ENCODE data around the gene SNRPA1.
"Not testable (repeated sequence)": the region's sequence is repeated elsewhere in the genome, so short reads cannot be mapped to it uniquely, and the experiment has no call there.

Gene SNRPA1

DNA sequence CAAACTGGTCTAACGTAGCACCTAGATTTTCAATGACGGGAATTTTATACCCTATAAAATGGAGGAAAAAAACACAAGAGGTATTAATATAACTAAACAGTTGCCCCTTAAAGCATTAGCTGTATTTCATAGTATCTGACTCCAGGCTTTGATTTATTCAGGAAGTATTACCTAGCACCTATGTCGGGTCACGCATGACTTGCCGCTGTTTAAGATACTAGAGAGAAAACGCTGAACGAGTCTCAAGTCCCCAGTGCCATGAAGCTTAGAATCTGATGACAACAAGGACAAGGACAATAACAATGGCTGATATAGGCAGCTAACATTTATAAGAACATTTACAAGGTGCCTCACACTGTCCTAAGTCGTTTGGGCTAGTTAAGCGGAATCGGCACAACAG, 1.9 kb downstream of the SNRPA1 start:
- no peak for DNase-seq

- DNase-seq, result no peak
These were observed 6.0 kb downstream of the SNRPA1 start for GRCh38 chr15:101288905-101289513.

DNA sequence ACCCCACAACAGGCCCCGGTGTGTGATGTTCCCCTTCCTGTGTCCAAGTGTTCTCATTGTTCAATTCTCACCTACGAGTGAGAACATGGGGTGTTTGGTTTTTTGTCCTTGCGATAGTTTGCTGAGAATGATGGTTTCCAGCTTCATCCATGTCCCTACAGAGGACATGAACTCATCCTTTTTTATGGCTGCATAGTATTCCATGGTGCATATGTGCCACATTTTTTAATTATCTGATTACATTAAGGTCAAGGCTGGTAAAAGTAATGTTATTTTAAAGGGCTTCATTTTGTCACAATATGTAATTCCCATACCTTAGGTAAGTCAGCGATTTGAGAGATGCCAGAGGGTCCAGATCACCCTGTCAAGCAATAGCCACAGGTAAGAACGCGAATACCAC, 7.7 kb downstream of the SNRPA1 start:
- DNase-seq, result not testable (repeated sequence)

- no peak for DNase-seq
These were observed 8.5 kb downstream of the SNRPA1 start for GRCh38 chr15:101286471-101287114.

DNA sequence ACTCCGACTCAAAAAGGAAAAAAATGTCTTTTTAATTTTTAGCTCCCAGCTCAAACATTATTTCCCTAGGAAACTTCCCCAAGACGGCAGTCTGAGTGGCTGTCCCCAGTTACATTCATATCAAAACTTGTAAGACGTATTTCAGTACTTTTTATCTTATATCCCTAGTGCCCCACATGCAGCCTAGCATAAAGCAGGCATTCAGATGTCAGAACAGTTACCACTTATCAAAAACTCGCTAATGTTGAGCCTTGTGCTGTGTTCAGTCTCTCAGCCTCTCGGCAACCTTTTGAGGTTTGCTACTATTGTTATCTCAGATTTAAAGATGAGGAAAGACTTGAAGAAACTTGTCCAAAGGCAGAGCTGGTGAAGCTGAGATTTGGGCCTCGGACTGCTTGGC, 11.1 kb downstream of the SNRPA1 start:
- DNase-seq, result no peak

DNA sequence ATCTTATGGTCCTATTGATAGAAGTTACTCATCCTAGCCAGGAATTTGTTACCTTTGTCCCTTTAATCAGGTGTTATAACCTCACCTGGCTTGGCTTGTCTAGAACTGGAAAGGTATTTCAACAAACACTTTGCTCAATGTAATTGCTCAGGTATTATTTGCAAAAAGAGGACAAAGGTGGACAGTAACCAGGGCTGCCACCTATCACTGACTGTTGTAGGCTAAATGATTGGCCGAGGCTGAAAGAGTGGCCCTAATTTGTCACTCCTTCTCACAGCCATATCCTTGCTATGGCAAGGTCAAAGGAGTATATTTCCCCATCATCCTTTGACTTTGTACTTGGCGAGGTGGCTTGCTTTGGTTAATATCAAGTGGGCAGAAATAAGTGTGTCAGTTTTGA, 15.0 kb downstream of the SNRPA1 start:
- DNase-seq, result no peak

DNA sequence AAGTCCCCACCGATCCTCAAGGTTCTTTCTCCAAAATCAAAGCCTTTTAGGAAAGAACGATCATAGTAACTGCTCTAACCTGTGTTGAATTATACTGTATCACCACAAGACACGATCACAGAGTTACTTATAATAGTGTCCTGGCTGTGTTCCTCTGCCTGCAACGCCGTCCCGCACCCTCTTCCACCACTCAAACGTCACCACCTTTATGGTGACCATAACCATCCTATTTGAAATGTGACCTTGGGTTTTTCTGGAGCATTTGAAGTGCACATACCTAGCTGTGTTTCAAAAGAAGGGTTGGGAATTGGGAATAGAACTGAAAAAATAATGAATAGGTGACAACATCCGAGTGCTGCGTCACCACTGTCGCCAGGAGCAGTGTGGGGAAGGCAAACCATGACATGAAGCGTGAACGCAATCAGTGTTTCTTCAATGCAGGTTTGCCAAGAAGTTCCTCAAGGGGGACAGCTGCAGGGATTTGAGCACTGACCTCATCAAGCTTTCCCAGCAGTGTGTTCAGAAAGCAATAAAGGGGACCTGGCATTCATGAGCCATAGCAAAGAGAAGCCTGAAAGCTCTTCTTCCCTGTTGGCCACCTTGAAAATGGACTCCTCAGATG, 17.0 kb downstream of the SNRPA1 start:
- DNase-seq, result no peak

- DNase-seq, result peak; percentile 91
These were observed 17.8 kb downstream of the SNRPA1 start, which contains the start of gene SELENOS for GRCh38 chr15:101277038-101277822. Gene SELENOS (minus strand): TSS chr15:101277485. CDS start chr15:101277417, 68 bp downstream.

DNA sequence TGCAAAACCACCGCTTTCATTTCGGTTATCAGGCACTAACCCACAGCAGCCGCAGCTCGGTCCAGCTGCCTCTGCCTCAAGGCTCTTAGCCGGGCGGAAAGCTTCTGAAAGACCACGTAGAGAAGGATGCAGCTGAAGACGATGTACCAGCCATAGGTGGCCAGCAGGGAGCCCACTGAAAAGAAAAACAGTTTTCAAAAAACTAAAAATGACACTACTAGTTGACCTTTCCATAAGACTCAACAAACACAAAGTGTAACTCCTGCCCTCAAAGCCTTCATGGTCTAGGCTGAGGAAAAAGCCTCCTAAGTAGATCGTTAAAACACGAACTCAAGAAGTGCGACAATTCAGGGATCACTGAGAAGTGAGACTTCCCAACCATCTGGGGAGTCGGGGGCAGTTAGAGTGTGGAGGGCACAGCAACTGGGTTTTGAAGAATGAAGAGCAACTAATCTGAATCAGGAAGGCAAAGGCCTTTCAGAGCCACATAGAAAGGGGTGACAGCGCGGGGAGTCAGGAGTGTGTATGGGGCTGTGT, 18.5 kb downstream of the SNRPA1 start:
- no peak for DNase-seq

DNA sequence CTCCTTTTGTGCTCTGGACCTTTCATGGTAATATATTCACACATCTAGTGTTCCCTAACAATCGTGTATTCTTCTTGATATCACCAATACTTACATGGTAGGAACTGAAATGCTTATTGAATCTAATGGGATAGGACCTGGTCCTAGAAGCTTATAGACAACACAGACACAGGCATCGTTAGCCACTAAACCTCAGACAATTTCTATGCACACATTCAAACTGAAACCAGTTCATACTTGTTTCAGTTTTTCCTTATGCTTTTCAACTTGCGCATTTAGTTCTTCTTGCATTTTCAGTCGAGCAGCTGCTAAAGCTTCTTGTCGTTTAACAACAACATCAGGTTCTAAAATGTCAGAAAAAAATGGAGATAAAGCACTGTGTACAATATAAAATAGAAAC, 20.0 kb downstream of the SNRPA1 start:
- DNase-seq, result no peak

- no peak for DNase-seq
These were observed 21.5 kb downstream of the SNRPA1 start for GRCh38 chr15:101273534-101273933.

- no peak for DNase-seq
These were observed 22.5 kb downstream of the SNRPA1 start for GRCh38 chr15:101272584-101272983.

DNA sequence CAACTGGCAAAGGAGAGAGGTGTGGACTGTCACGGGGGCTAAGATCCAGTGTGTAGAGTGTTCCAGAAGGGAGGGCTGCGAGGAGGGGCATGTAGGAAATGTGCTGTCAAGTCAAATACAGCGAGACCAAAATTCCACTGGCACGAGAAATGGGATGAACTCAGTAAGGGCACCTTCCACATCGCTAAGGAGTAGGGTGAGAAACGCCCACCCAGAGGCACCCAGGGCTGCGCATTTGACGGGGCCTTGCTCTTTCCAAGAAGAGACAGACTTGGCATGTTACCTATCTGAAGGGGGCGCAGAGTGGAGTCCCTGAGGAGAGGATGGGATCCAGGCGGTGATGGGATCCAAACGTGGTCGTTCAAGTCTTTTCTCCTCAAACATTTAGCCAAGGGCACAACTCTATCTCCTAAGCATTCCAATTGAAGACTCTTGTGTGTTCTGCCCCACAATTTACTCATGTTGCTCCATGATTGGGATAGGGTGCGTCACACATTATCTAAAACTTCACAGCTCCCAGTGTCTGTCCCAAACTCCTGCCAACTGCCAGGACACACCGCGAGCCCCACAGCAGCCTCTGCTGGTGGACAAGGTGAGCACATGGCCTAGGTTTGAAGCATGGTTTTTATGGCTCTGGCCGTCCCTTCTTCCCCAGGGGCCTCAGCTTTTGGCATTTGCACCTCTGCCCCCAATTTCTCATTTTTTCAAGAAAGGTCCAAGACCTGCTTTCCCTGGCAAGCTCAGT, 25.4 kb downstream of the SNRPA1 start:
- DNase-seq, result peak; percentile 64

GRCh38 chr15:101267320-101268104, 27.5 kb downstream of the SNRPA1 start:
- peak; percentile 64 for DNase-seq

GRCh38 chr15:101266787-101267186, 28.3 kb downstream of the SNRPA1 start:
- no peak for DNase-seq

GRCh38 chr15:101266034-101266433, 29.0 kb downstream of the SNRPA1 start:
- DNase-seq, result no peak

- no peak for DNase-seq
These were observed 30.0 kb downstream of the SNRPA1 start for GRCh38 chr15:101264911-101265641.

DNA sequence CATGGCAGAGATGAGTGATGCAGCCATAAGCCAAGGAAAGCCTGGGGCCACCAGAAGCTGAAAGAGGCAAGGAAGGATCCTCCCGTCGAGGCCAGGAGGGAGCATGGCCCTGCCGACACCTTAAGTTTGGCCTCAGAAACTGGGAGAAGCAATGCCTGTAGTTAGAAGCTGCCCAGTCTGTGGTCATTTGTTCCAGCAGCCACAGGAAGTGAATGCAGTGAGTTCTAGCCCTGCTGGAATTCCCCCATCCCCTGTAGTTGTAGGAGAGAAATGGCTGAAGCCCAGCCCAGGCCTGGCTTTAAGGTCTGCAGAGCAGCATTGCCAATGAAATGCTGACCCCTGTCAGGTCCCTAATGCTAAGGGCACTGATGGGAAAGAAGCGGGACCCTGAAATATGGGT, 31.0 kb downstream of the SNRPA1 start:
- no peak for DNase-seq

DNA sequence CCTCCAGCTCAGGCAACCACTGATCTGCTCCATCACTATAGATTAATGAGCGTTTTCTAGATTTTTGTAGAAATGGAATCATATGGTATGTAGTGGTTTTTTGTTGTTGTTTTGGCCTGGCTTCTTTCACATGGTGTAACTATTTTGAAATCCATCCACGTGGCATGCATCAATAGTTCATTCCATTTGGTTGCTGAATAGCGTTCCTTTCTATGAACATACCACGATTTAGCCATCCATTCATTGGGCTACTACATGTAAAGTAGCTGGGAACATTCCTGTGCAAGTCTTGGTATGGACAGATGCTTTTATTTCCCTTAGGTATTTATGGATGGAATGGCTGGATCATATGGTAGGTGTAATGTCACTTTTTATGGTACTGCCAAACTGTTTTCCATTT, 32.5 kb downstream of the SNRPA1 start:
- DNase-seq, result no peak

DNA sequence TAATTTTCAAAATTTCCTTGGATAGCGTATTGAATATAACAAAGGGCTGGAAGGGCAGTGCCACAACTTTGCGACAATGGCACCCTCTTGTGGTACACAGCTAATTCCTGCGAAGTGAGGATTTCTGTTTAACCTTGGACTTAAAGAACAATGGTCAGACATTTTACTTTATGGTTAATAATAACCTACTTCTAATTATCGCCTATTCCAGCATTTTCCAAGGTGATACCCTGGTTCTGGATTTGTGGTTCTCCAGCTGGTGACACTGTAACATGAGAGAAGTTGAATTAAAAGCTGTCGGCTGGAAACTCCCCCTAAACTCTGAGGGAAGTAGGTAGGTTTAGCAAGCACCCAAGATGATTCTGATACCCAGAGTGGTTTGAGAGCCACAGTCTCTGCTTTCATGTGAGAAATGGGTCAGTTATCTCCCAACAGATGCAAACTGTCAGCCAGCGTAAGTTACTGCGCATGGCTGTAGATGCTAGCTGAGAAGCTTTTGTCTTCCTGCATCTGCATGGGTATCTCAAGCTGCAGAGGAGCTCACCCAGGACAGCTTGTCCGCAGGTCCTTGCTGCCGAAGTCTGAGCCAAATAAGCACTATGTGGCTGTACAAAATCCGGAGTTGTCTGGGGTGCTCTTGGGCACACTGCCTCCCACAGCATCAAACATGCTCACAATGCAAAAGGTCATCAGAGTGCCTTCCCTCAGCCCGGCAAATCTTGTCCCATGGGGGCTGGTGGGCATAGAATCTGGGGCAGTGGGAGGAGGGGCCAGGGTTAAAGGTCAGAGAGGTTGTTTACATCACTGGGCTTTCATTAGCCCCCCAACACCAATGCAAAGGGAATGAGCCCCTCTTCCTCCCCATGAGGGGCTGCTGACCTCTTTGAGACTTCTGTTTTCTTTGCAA, 36.6 kb downstream of the SNRPA1 start:
- no peak for DNase-seq

Measured in islet precursor cell (in vitro differentiated cells).